Measurements from ENCODE around the gene USP50. TPM values are rescaled to one million over a fixed set of nuclear protein-coding genes. Genes with fewer than 3 reads are reported as not detected.
"Not testable (repeated sequence)": the region's sequence is repeated elsewhere in the genome, so short reads cannot be mapped to it uniquely, and the experiment has no call there.

The USP50 gene
- total RNA-seq, 1 experiment from 2014 or later = 0.39 TPM

DNA sequence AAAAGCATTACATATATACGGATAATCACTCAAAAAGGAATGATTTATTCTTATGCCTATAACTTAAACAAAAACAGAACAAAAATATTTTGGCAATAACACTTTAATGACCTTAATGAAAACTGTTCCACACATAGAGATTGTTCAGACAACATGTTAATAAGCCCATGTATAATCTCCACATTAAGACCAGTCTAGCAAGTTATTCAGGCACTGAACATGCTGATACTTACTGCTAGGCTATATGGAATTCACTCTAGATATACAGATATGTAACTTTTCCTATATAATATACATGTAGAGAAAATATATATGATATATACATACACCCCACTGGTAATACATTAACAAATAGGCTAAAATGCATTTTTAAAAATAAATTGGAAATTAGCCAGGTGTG, 43.8 kb upstream of the USP50 start:
- DNase-seq (ENCODE audit: low spot score) = no peak
- H3K27me3 ChIP-seq (replicated peaks; ENCODE audit: insufficient read depth, low read depth, low read length, poor library complexity) = no peaks in the 10 kb centered on the region
- CTCF ChIA-PET = no interaction called here
- no peak overlapping the region for H3K4me3 ChIP-seq (ENCODE audit: low read depth, low read length, poor library complexity, severe bottlenecking)
- intact Hi-C loops (cut with micrococcal nuclease; ENCODE audit: unreplicated experiment) = no loop called here
- TF ChIP-seq, protein P1, sequence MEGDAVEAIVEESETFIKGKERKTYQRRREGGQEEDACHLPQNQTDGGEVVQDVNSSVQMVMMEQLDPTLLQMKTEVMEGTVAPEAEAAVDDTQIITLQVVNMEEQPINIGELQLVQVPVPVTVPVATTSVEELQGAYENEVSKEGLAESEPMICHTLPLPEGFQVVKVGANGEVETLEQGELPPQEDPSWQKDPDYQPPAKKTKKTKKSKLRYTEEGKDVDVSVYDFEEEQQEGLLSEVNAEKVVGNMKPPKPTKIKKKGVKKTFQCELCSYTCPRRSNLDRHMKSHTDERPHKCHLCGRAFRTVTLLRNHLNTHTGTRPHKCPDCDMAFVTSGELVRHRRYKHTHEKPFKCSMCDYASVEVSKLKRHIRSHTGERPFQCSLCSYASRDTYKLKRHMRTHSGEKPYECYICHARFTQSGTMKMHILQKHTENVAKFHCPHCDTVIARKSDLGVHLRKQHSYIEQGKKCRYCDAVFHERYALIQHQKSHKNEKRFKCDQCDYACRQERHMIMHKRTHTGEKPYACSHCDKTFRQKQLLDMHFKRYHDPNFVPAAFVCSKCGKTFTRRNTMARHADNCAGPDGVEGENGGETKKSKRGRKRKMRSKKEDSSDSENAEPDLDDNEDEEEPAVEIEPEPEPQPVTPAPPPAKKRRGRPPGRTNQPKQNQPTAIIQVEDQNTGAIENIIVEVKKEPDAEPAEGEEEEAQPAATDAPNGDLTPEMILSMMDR (conservative IDR thresholded peaks at IDR 0.05; ENCODE audit: low read depth, low read length) = no peak
- no peak for TF ChIP-seq EZH2 (IDR thresholded peaks at IDR 0.05; ENCODE audit: borderline replicate concordance, low read depth, low read length, poor library complexity, severe bottlenecking)
- POLR2A ChIA-PET (ENCODE audit: low non-redundant PET) = no interaction called here
- H3K9me3 ChIP-seq (ENCODE audit: low read depth, low read length, poor library complexity, severe bottlenecking) = no peaks in the 10 kb centered on the region
- no peaks in the 10 kb centered on the region for H3K4me1 ChIP-seq (ENCODE audit: insufficient read depth, low read length, poor library complexity, severe bottlenecking)
- peaks cover 72% of the 10 kb centered on the region for H3K36me3 ChIP-seq (ENCODE audit: insufficient read depth, low read length, poor library complexity, severe bottlenecking)
- BruUV-seq (replicated peaks) = no TSS peak
- H3K27ac ChIP-seq (ENCODE audit: low read depth, low read length, poor library complexity, severe bottlenecking) = no peak overlapping the region

DNA sequence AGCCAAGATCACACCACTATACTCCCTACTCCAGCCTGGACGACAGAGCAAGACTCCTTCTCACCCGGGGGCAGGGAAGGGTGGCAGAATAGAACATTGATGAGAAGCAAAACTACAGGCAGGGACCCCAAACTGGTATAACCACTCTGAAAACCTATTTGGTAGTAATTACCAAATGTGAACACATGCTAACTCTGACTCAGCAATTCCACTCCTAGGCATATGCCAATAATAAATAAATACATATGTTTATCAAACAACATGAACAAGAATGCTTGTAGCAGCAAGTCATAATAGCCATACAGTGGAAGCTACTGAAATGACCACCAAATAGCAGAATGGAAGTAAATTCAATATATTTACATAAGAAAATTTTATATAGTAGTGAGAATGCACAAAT, 31.0 kb upstream of the USP50 start:
- H3K27me3 ChIP-seq (replicated peaks; ENCODE audit: insufficient read depth, low read depth, low read length, poor library complexity) = no peaks in the 10 kb centered on the region
- H3K36me3 ChIP-seq (ENCODE audit: insufficient read depth, low read length, poor library complexity, severe bottlenecking) = peaks cover 42% of the 10 kb centered on the region
- intact Hi-C loops (cut with micrococcal nuclease; ENCODE audit: unreplicated experiment) = no loop called here
- no peaks in the 10 kb centered on the region for H3K4me1 ChIP-seq (ENCODE audit: insufficient read depth, low read length, poor library complexity, severe bottlenecking)
- no peak overlapping the region for H3K4me3 ChIP-seq (ENCODE audit: low read depth, low read length, poor library complexity, severe bottlenecking)
- TF ChIP-seq EZH2 (IDR thresholded peaks at IDR 0.05; ENCODE audit: borderline replicate concordance, low read depth, low read length, poor library complexity, severe bottlenecking) = no peak
- H3K27ac ChIP-seq (ENCODE audit: low read depth, low read length, poor library complexity, severe bottlenecking) = no peak overlapping the region
- DNase-seq (ENCODE audit: low spot score) = no peak
- CTCF ChIA-PET = no interaction called here
- POLR2A ChIA-PET (ENCODE audit: low non-redundant PET) = no interaction called here
- no TSS peak for BruUV-seq (replicated peaks)
- H3K9me3 ChIP-seq (ENCODE audit: low read depth, low read length, poor library complexity, severe bottlenecking) = no peaks in the 10 kb centered on the region

DNA sequence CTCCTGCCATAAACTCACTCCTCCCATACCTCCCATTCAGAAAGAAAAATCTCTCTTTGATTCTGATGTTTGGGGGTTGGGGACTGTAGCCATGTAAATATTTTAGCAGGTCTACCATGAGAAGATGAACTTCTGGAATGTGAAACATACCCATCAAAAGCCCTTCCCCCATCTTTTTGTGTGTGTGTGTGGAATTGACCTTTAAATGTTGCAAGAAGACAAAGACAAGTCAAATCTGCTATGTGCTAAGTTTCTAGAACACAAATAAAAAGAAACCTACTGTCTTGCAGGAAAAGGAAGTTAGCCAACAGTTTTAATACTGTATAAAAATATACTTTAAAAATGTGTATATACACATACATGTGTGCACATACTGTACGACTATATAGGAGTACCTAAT, 29.7 kb upstream of the USP50 start:
- intact Hi-C loops (cut with micrococcal nuclease; ENCODE audit: unreplicated experiment) = no loop called here
- DNase-seq (ENCODE audit: low spot score) = no peak
- Histone ChIP-seq H3K27ac (ENCODE audit: low read depth, low read length, poor library complexity, severe bottlenecking) (no peak overlapping the region), H3K36me3 (ENCODE audit: insufficient read depth, low read length, poor library complexity, severe bottlenecking) (peaks cover 32% of the 10 kb centered on the region), H3K9me3 (ENCODE audit: low read depth, low read length, poor library complexity, severe bottlenecking) (no peaks in the 10 kb centered on the region), H3K4me3 (ENCODE audit: low read depth, low read length, poor library complexity, severe bottlenecking) (no peak overlapping the region), H3K4me1 (ENCODE audit: insufficient read depth, low read length, poor library complexity, severe bottlenecking) (no peaks in the 10 kb centered on the region), H3K27me3 (replicated peaks; ENCODE audit: insufficient read depth, low read depth, low read length, poor library complexity) (no peaks in the 10 kb centered on the region)
- no peak for TF ChIP-seq EZH2 (IDR thresholded peaks at IDR 0.05; ENCODE audit: borderline replicate concordance, low read depth, low read length, poor library complexity, severe bottlenecking)
- TF ChIP-seq, protein P1 (conservative IDR thresholded peaks at IDR 0.05; ENCODE audit: low read depth, low read length) = no peak
- CTCF ChIA-PET = no interaction called here
- BruUV-seq (replicated peaks) = no TSS peak
- POLR2A ChIA-PET (ENCODE audit: low non-redundant PET) = no interaction called here

DNA sequence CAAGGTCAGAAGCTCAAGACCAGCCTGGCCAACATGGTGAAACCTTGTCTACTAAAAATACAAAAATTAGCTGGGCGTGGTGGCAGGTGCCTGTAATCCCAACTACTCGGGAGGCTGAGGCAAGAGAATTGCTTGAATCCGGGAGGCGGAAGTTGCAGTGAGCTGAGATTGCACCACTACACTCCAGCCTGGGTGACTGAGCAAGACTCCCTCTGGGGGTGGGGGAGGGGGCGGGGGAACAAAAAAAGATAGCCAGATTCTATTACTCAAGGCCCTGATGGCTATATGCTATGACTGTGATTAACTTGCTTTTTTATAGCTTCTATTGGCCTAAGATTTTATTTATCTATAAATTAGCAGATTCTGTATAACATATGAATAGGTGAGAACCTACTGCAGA, 27.4 kb upstream of the USP50 start:
- H3K27me3 ChIP-seq (replicated peaks; ENCODE audit: insufficient read depth, low read depth, low read length, poor library complexity); POLR2A ChIA-PET (ENCODE audit: low non-redundant PET); CTCF ChIA-PET: not testable (repeated sequence)

More for the DNA sequence above, 27.4 kb upstream of the USP50 start:
- intact Hi-C loops (cut with micrococcal nuclease; ENCODE audit: unreplicated experiment); H3K4me3 ChIP-seq (ENCODE audit: low read depth, low read length, poor library complexity, severe bottlenecking); DNase-seq (ENCODE audit: low spot score); H3K9me3 ChIP-seq (ENCODE audit: low read depth, low read length, poor library complexity, severe bottlenecking); H3K27ac ChIP-seq (ENCODE audit: low read depth, low read length, poor library complexity, severe bottlenecking); BruUV-seq (replicated peaks); H3K4me1 ChIP-seq (ENCODE audit: insufficient read depth, low read length, poor library complexity, severe bottlenecking): not testable (repeated sequence)
- H3K36me3 ChIP-seq (ENCODE audit: insufficient read depth, low read length, poor library complexity, severe bottlenecking) = peaks cover 40% of the 10 kb centered on the region
